ENCODE data around the gene ANGPTL2. TPM values are rescaled to one million over a fixed set of nuclear protein-coding genes. Genes with fewer than 3 reads are reported as not detected.

The ANGPTL2 gene
- total RNA-seq, 2 donors from 2014 or later: 18.6 to 49.1 TPM

GRCh38 chr9:127168756-127169574 lies 46.5 kb upstream of the ANGPTL2 start:
- H3K4me3 ChIP-seq: no peak overlapping the region

GRCh38 chr9:127167560-127168326 lies 45.3 kb upstream of the ANGPTL2 start:
- H3K4me3 ChIP-seq: no peak overlapping the region
- DNase-seq (ENCODE audit: low spot score): no peak
- peaks cover 6 to 9% of the 10 kb centered on the region in 2 donors for H3K4me1 ChIP-seq (ENCODE audit: control insufficient read depth in 1 of 2, low read depth in 2 of 2)
- no peak overlapping the region for H3K27ac ChIP-seq
- no peaks in the 10 kb centered on the region for H3K9me3 ChIP-seq
- H3K36me3 ChIP-seq: no peaks in the 10 kb centered on the region
- H3K27me3 ChIP-seq (replicated peaks; ENCODE audit: insufficient read depth): no peaks in the 10 kb centered on the region
- ATAC-seq (ENCODE audit: insufficient number of reproducible peaks, low FRiP score, low read depth): no peak
- TF ChIP-seq CTCF (IDR thresholded peaks at IDR 0.05): no peak

More at GRCh38 chr9:127168756-127169574, 46.5 kb upstream of the ANGPTL2 start:
- Histone ChIP-seq H3K27me3 (replicated peaks; ENCODE audit: insufficient read depth) (no peaks in the 10 kb centered on the region), H3K36me3 (no peaks in the 10 kb centered on the region), H3K27ac (no peak overlapping the region), H3K9me3 (no peaks in the 10 kb centered on the region), H3K4me1 (ENCODE audit: control insufficient read depth in 1 of 2, low read depth in 2 of 2) (no peaks in the 10 kb centered on the region)
- TF ChIP-seq CTCF (IDR thresholded peaks at IDR 0.05): no peak
- DNase-seq (ENCODE audit: low spot score): no peak
- ATAC-seq (ENCODE audit: insufficient number of reproducible peaks, low FRiP score, low read depth): no peak

GRCh38 chr9:127166651-127167524 lies 44.5 kb upstream of the ANGPTL2 start:
- no peaks in the 10 kb centered on the region for H3K9me3 ChIP-seq
- no peaks in the 10 kb centered on the region for H3K27me3 ChIP-seq (replicated peaks; ENCODE audit: insufficient read depth)
- peaks cover 6 to 12% of the 10 kb centered on the region in 2 donors for H3K4me1 ChIP-seq (ENCODE audit: control insufficient read depth in 1 of 2, low read depth in 2 of 2)
- no peak overlapping the region for H3K27ac ChIP-seq
- TF ChIP-seq CTCF (IDR thresholded peaks at IDR 0.05): no peak
- H3K36me3 ChIP-seq: no peaks in the 10 kb centered on the region
- no peak for ATAC-seq (ENCODE audit: insufficient number of reproducible peaks, low FRiP score, low read depth)
- no peak overlapping the region for H3K4me3 ChIP-seq
- DNase-seq (ENCODE audit: low spot score): no peak

DNA sequence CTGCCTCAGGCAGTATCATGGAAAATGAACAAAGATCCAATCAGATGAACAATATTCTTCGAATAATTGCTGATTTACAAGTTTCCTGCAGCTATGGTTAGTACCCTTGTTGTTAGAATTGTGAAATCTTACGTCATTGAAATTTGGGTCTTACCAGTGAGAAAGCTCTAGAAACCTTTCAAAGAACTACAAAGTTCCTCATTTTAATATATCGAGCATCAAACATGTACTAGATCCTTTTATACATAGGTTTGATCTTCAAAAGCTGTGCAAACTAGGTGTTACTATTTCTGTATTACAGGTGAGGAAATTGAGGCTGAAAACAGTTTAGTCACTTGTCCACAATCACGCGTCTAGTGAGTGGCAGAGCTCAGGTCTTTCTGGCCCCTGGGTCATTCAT lies 43.7 kb upstream of the ANGPTL2 start:
- DNase-seq (ENCODE audit: low spot score): no peak
- ATAC-seq (ENCODE audit: insufficient number of reproducible peaks, low FRiP score, low read depth): no peak
- Histone ChIP-seq H3K27ac (no peak overlapping the region), H3K4me3 (no peak overlapping the region), H3K27me3 (replicated peaks; ENCODE audit: insufficient read depth) (no peaks in the 10 kb centered on the region), H3K36me3 (no peaks in the 10 kb centered on the region), H3K9me3 (no peaks in the 10 kb centered on the region), H3K4me1 (ENCODE audit: control insufficient read depth in 1 of 2, low read depth in 2 of 2) (peaks cover 6 to 12% of the 10 kb centered on the region in 2 donors)
- TF ChIP-seq CTCF (IDR thresholded peaks at IDR 0.05): no peak

All from thoracic aorta (tissue), 2 donors.